Measurements from ENCODE around the gene GNPTG. TPM values are rescaled to one million over a fixed set of nuclear protein-coding genes. Genes with fewer than 3 reads are reported as not detected.
A peak's percentile ranks its signal among the peaks of the same experiment; 100 is the strongest.

The GNPTG gene
- total RNA-seq (2011; cell fraction: chromatin; rRNA removed; ENCODE audit: low replicate concordance): 42.1 and 68.9 TPM in 2 replicates
- total RNA-seq (2011; cell fraction: nucleolus; rRNA removed): 52.6 and 53.5 TPM in 2 replicates
- total RNA-seq (2011; cell fraction: nucleoplasm; rRNA removed): 51.0 and 57.1 TPM in 2 replicates
- total RNA-seq (2014; rRNA removed): 22.3 and 24.0 TPM in 2 replicates
- 4.7 and 6.1 TPM in 2 replicates for total RNA-seq (2014; rRNA removed; fragmentation: Illumina TruSeq; extraction: Trizol)
- total RNA-seq (2015; rRNA removed; fragmentation: Illumina TruSeq; extraction: Trizol): 13.6 and 13.9 TPM in 2 replicates
- total RNA-seq (2021): 19.9 and 22.2 TPM in 2 replicates
- 18.6 and 20.7 TPM in 2 replicates for polyA plus RNA-seq (2011; rRNA removed)
- 20.9 and 40.1 TPM in 2 replicates for polyA plus RNA-seq (2011; cell fraction: cytosol; rRNA removed)
- polyA plus RNA-seq (2011; cell fraction: nucleus; rRNA removed): 55.5 and 97.5 TPM in 2 replicates
- polyA plus RNA-seq (2012): 18.3 and 26.9 TPM in 2 replicates
- polyA plus RNA-seq (2014; fragmentation: Illumina TruSeq; extraction: Trizol): 9.0 and 13.6 TPM in 2 replicates
- 1 to 10 TPM in 1 of 2 experiments, under 1 TPM in 1; 0.69 to 1.0 TPM for polyA plus RNA-seq (2014; fragmentation: Nextera tagmentation; extraction: Ambion mirVana)
- polyA plus RNA-seq (2014; rRNA removed): 31.5 and 33.3 TPM in 2 replicates
- 1.6 and 5.7 TPM in 2 replicates for polyA minus RNA-seq (2011; rRNA and poly(A)+ RNA removed)
- 7.7 and 10.3 TPM in 2 replicates for polyA minus RNA-seq (2011; cell fraction: cytosol; rRNA and poly(A)+ RNA removed)
- 11.7 and 13.1 TPM in 2 replicates for polyA minus RNA-seq (2011; cell fraction: nucleus; rRNA and poly(A)+ RNA removed)
- Bru-seq, nascent RNA: percentile 71 among the genes with signal in this experiment
- BruChase-seq, experiment 1, labeled RNA remaining after a 2-hour chase: percentile 71 among the genes with signal in this experiment
- percentile 81 among the genes with signal in this experiment for BruChase-seq, experiment 2, labeled RNA remaining after a 6-hour chase
- long read RNA-seq, experiment 1, transcript GNPTG-201 (11 exons, 1,983 nt): major isoform, 15 of 42 reads
- long read RNA-seq, experiment 1, partial matches to known transcripts: 11 of 42 reads
- long read RNA-seq, experiment 1, other reads (novel, unspliced or antisense): 16 of 42 reads
- long read RNA-seq, experiment 2, transcript GNPTG-201 (11 exons, 1,983 nt): major isoform, 8 of 14 reads
- long read RNA-seq, experiment 2, partial matches to known transcripts: 2 of 14 reads
- long read RNA-seq, experiment 2, other reads (novel, unspliced or antisense): 4 of 14 reads
- long read RNA-seq, experiment 3, transcript GNPTG-201 (11 exons, 1,983 nt): major isoform, 9 of 17 reads
- long read RNA-seq, experiment 3, partial matches to known transcripts: 2 of 17 reads
- long read RNA-seq, experiment 3, other reads (novel, unspliced or antisense): 6 of 17 reads

DNA sequence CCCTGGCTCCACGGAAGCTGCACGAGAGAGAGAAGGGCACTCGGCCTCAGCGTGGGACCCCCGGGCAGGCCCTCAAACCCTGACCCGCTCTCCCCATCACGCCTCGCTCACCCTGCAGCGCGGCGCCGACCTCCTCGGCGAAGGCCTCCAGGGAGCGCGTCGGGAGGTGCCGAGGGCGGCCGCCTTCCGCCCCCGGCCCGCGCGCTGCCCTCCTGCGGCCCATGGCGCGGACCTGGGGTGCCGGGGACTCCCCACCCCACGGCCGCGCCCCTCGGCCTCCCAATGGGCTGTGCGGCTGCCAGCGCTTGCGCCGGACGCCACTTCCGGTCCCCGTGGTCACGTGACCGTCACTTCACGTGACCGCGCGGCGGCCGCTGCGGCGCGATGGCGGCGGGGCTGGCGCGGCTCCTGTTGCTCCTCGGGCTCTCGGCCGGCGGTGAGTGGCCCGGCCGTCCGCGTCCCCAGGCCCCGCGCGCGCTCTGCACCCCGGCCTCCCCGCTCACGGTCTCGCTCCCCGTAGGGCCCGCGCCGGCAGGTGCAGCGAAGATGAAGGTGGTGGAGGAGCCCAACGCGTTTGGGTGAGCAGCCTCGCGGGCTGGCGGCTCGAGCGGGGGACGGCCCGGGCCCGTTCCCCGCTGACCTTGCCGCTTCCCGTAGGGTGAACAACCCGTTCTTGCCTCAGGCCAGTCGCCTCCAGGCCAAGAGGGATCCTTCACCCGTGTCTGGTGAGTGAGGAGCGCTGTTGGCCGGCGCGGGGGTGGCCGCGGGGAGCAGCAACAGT is at the start of gene GNPTG, which contains the start of gene TSR3:
TSS of gene GNPTG (plus strand) at position 350 of the 781 bp plus-strand sequence. CDS start at position 385, 35 bp downstream.
TSS of gene TSR3 (minus strand) at position 297 of the 781 bp plus-strand sequence. CDS start at position 223, 74 bp downstream.
- ChIA-PET CTCF (ENCODE audit: low intra/inter-chr PET ratio) (no interaction called here), POLR2A (interaction anchor here (0.6 to 1.6 kb wide), 3 partner anchors 27 to 374 kb away, joined by 3 to 5 read pairs (median 3); no protein-coding TSS in a partner anchor)
- Histone ChIP-seq H3K9ac (ENCODE audit: insufficient read depth in 1 of 2, low read depth in 2 of 2, low read length in 2 of 2) (peak within 1 kb of the TSS; percentile 80 to 93), H3K79me2 (ENCODE audit: control insufficient read depth, insufficient read depth, low read length) (peaks cover 46% of the 10 kb centered on the region), H2AFZ (ENCODE audit: low read depth, low read length) (peak within 1 kb of the TSS; percentile 84), H4K20me1 (replicated peaks; ENCODE audit: control insufficient read depth, insufficient read depth, low read length) (peaks cover 4% of the 10 kb centered on the region), H3K9me3 (replicated peaks; ENCODE audit: control insufficient read depth, insufficient read depth, low read depth, low read length) (no peaks in the 10 kb centered on the region), H3K4me3 (peak within 1 kb of the TSS; percentile 99), H3K27ac (ENCODE audit: extremely low read depth, low read depth, low read length) (peak within 1 kb of the TSS; percentile 52; the same call in 2 of the 3 replicates), H3K27me3 (ENCODE audit: control insufficient read depth in 2 of 2, insufficient read depth in 2 of 2, low read length in 2 of 2) (no peaks in the 10 kb centered on the region), H3K4me2 (ENCODE audit: insufficient read depth, low read length) (peak within 1 kb of the TSS; percentile 80), H3K9me1 (ENCODE audit: control insufficient read depth, insufficient read depth, low read length) (no peaks in the 10 kb centered on the region), H3K36me3 (ENCODE audit: control insufficient read depth, insufficient read depth, low read length) (peaks cover 22% of the 10 kb centered on the region; the same call in 1 of the 3 replicates), H3K4me1 (replicated peaks in 1 of 2; ENCODE audit: control insufficient read depth in 2 of 2, insufficient read depth in 2 of 2, low read length in 2 of 2) (peaks cover 4 to 87% of the 10 kb centered on the region in 2 experiments; a peak in 3 of 5 replicates)
- in situ Hi-C loops (cut with MboI): no loop called here
- no TSS peak for BruUV-seq (replicated peaks)
- peak; percentile 90 for ATAC-seq
- 1% methylated on average over 70 of the region's 98 CpGs for WGBS (ENCODE audit: insufficient coverage, low coverage, missing lambda C conversion rate)
- peak; percentile 78 for FAIRE-seq
- DNase-seq (ENCODE audit: extremely low read depth in 1 of 4, low spot score in 3 of 4): peak; percentile 89 to 94 (median 92)
- intact Hi-C loops (cut with micrococcal nuclease): no loop called here
- TF ChIP-seq, protein P1, sequence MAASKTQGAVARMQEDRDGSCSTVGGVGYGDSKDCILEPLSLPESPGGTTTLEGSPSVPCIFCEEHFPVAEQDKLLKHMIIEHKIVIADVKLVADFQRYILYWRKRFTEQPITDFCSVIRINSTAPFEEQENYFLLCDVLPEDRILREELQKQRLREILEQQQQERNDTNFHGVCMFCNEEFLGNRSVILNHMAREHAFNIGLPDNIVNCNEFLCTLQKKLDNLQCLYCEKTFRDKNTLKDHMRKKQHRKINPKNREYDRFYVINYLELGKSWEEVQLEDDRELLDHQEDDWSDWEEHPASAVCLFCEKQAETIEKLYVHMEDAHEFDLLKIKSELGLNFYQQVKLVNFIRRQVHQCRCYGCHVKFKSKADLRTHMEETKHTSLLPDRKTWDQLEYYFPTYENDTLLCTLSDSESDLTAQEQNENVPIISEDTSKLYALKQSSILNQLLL (CRISPR knock-in tag; IDR thresholded peaks at IDR 0.05; ENCODE audit: borderline replicate concordance): no peak
- TF ChIP-seq KDM5B (IDR thresholded peaks at IDR 0.05; ENCODE audit: insufficient replicate concordance, low read depth, low read length) (peak; percentile 76), LEF1 (IDR thresholded peaks at IDR 0.05) (no peak), CCNT2 (IDR thresholded peaks at IDR 0.05; ENCODE audit: borderline replicate concordance, extremely low read depth, insufficient read length, low read depth, low read length) (peak; percentile 83), KAT8 (IDR thresholded peaks at IDR 0.05; ENCODE audit: low read depth) (no peak), MTA2 (IDR thresholded peaks at IDR 0.05; ENCODE audit: low read depth) (no peak), KDM1A (IDR thresholded peaks at IDR 0.05) (no peak), NONO (IDR thresholded peaks at IDR 0.05; ENCODE audit: low read depth in 2 of 2, low read length in 1 of 2) (peak in 1 of 2 experiments; percentile 92; a peak in 3 of 4 replicates), ZSCAN29 (IDR thresholded peaks at IDR 0.05) (no peak), BRD9 (IDR thresholded peaks at IDR 0.05; ENCODE audit: low read depth, partially characterized antibody) (no peak), RNF2 (IDR thresholded peaks at IDR 0.05) (peak; percentile 77; the same call in 1 of the 2 replicates), PYGO2 (tag; IDR thresholded peaks at IDR 0.05) (no peak), ZKSCAN1 (IDR thresholded peaks at IDR 0.05; ENCODE audit: low read depth, low read length) (no peak), PPARD (CRISPR knock-in tag; IDR thresholded peaks at IDR 0.05) (no peak)
- TF ChIP-seq, protein P2, sequence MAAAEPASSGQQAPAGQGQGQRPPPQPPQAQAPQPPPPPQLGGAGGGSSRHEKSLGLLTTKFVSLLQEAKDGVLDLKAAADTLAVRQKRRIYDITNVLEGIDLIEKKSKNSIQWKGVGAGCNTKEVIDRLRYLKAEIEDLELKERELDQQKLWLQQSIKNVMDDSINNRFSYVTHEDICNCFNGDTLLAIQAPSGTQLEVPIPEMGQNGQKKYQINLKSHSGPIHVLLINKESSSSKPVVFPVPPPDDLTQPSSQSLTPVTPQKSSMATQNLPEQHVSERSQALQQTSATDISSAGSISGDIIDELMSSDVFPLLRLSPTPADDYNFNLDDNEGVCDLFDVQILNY (CRISPR knock-in tag; IDR thresholded peaks at IDR 0.05): no peak
